D721Med (cell line): ENCODE results near the gene USP24.

Source experiments
- DNase-seq: peaks from one replicate; pipeline ENCODE4 v3.0.0; 2011; ENCODE audit warnings: low spot score; ENCODE audit not compliant: insufficient read length
- FAIRE-seq: peaks from 2 replicates; lab custom pipeline; 2011; peaks lifted over from hg19 to GRCh38; lab: Jason Lieb, UNC
- TF ChIP-seq, protein P1 (sequence below): IDR thresholded peaks from 2 replicates; pipeline ENCODE4 v1.5.1; 2012; ENCODE audit warnings: mild to moderate bottlenecking, control low read depth; ENCODE audit not compliant: insufficient read depth; ENCODE audit errors: missing control alignments

USP24 gene

DNA sequence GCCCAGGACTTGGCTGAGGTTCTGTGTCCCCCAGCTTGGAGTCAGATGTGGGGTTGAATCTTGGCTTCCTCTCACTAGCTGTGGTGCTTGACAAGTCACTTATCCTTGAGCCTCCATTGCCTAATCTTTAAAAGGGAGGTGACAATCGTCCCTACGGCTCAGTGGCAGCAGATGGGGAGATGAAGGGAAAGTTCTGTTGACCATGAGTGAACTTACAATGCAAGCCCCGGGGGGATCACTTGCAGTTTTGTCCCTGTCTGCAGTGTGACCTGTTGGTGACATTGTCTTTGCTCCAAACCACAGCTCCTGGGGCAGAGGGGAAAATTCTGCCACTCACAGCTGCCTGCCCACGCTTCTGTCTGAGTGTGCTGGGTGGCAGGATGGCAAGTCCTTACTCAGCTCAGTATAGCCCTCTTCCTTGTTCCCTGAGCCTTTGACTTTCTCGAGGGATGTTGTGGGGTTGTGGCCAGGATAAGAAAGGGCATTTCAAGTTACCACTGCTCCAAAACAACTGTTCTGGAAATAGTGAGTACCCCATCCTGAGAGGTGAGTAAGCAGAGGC is 174.2 kb downstream of the USP24 start:
- TF ChIP-seq, protein P1, sequence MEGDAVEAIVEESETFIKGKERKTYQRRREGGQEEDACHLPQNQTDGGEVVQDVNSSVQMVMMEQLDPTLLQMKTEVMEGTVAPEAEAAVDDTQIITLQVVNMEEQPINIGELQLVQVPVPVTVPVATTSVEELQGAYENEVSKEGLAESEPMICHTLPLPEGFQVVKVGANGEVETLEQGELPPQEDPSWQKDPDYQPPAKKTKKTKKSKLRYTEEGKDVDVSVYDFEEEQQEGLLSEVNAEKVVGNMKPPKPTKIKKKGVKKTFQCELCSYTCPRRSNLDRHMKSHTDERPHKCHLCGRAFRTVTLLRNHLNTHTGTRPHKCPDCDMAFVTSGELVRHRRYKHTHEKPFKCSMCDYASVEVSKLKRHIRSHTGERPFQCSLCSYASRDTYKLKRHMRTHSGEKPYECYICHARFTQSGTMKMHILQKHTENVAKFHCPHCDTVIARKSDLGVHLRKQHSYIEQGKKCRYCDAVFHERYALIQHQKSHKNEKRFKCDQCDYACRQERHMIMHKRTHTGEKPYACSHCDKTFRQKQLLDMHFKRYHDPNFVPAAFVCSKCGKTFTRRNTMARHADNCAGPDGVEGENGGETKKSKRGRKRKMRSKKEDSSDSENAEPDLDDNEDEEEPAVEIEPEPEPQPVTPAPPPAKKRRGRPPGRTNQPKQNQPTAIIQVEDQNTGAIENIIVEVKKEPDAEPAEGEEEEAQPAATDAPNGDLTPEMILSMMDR = no peak
- FAIRE-seq = no peak
- no peak for DNase-seq

DNA sequence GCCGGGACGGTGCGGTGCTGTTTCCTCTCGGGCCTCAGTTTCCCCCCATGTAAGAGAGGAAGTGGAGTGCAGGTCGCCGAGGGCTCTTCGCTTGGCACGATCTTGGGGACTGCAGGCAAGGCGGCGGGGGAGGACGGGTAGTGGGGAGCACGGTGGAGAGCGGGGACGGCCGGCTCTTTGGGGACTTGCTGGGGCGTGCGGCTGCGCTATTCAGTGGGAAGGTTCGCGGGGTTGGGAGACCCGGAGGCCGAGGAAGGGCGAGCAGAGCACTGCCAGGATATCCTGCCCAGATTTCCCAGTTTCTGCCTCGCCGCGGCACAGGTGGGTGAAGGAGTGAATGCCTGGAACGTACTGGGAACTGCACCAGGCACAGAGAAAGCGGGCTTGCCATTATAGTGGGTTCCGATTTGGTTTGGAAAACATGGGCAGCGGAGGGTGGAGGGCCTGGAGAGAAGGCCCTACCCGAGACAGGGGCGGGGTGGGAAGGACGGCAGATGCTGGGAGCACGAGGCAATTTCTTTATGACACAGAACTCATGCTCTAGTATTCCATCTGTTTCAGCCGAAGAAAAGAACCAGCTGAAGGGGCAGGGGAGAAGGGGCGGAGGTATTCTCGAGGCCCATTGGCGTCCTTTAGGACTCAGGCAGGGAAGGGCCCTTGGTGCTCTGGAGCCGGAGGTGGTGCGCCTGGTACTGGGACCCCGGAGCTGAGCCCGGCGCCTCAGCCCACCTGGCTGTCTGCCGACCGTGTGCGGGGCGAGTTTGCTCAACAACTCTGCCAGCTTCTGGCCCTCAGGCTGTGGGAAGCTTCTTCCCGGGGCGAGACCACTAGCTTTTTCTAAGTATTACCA is 174.9 kb downstream of the USP24 start:
- FAIRE-seq (no peak), DNase-seq (no peak)
- TF ChIP-seq, protein P1 = no peak

DNA sequence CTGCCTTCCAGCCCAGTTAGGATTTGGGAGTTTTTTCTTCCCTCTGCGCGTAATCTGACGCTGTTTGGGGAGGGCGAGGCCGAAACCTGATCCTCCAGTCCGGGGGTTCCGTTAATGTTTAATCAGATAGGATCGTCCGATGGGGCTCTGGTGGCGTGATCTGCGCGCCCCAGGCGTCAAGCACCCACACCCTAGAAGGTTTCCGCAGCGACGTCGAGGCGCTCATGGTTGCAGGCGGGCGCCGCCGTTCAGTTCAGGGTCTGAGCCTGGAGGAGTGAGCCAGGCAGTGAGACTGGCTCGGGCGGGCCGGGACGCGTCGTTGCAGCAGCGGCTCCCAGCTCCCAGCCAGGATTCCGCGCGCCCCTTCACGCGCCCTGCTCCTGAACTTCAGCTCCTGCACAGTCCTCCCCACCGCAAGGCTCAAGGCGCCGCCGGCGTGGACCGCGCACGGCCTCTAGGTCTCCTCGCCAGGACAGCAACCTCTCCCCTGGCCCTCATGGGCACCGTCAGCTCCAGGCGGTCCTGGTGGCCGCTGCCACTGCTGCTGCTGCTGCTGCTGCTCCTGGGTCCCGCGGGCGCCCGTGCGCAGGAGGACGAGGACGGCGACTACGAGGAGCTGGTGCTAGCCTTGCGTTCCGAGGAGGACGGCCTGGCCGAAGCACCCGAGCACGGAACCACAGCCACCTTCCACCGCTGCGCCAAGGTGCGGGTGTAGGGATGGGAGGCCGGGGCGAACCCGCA is 175.7 kb downstream of the USP24 start, which contains the start of gene PCSK9:
Gene PCSK9 (plus strand): TSS at position 207 of the 741 bp plus-strand sequence. CDS start 290 bp downstream, at position 497.
- DNase-seq (no peak), FAIRE-seq (no peak)
- TF ChIP-seq, protein P1 = no peak

DNA sequence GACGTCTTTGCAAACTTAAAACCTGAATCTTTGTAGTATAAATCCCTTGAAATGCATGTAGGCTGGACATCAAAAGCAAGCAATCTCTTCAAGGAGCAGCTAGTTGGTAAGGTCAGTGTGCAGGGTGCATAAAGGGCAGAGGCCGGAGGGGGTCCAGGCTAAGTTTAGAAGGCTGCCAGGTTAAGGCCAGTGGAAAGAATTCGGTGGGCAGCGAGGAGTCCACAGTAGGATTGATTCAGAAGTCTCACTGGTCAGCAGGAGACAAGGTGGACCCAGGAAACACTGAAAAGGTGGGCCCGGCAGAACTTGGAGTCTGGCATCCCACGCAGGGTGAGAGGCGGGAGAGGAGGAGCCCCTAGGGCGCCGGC is 176.2 kb downstream of the USP24 start:
- no peak for FAIRE-seq

DNA sequence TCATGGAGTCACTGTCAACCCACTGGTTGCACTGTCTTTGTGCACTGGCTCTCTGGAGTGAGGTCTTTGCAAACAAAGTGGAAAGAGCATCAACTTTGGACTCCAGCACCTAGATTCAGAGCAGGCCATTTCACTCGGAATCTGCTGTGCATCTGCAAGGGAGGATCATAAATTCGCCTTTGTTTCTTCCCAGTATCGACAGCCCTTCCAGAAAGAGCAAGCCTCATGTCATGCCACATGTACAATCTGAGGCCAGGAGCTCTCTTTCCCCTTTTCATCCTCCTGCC is 176.7 kb downstream of the USP24 start:
- no peak for FAIRE-seq
- TF ChIP-seq, protein P1 = no peak
- DNase-seq = no peak

More for the DNA sequence above, 176.2 kb downstream of the USP24 start:
- TF ChIP-seq, protein P1 = no peak
- DNase-seq = no peak

DNA sequence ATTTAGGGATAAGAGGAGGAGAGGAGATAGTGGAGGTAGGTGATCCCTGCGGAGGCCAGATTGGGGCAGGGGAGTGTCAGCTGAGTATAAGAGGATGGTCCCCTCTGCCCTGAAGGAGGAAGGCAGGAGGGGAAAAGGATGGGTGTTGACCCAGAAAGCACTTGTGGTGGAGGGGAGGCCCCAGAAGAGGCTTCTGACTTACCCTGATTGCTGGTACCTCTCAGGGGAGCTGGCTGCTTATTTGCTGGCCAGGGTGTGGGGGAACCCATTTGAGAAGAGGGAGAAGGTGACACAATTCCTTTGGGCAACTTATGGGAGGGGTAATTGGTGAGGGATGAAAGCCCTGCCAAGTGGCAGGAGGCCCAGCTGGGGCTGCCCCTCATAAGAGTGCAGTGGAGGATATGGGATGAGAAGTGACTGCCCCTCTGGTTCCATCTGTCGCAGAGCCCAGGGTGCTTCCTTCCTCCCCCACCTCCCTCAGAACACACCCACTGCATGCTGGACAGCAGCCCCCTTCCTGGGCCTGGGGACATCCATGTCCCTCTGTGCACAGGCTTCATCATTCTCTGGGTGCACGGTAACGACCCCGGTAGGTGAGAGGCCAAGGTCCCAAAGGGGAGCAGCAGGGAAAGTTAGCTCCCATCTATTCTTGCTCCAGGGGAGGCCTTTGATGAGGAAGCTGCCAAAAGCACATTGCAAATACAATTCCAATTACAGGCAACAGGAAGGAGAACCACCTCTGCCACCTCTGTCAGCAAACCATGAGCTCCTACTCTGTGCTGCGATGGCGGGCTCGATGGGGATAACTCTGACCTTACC is 177.2 kb downstream of the USP24 start:
- FAIRE-seq (no peak), DNase-seq (no peak)

More for the DNA sequence above, 177.2 kb downstream of the USP24 start:
- TF ChIP-seq, protein P1 = no peak
